Posterior vena cava (tissue), 2 donors: ENCODE results near the gene NOC4L. TPM values are rescaled to one million over a fixed set of nuclear protein-coding genes. Genes with fewer than 3 reads are reported as not detected.
"Not testable (repeated sequence)": the region's sequence is repeated elsewhere in the genome, so short reads cannot be mapped to it uniquely, and the experiment has no call there.

Experiments used
- DNase-seq: peaks from one replicate; pipeline ENCODE4 v3.0.0-alpha.2; 2020; ENCODE audit warnings: low spot score
- intact Hi-C, 2 donors: fragments of 100-400 bp; cut with DNase I; formaldehyde crosslinking; loops; one replicate each; pipeline versions ENCODE4 v1.14.1 to v1.14.2; 2022 to 2023
- long read RNA-seq, 2 donors: library from polyadenylated mRNA; unstranded; transcript quantifications; one replicate each; pipeline ENCODE4 v2.0.0, GENCODE V29; 2020 to 2021
- total RNA-seq, 2 donors: library from RNA; stranded (reverse); fragmentation: NEBNext Ultra II Directional; extraction: Animal tissue kit (Norgen Biotek cat#: 25700); gene quantifications; one replicate each; pipeline ENCODE4 v1.2.1, GENCODE V29; 2021
- donor health status: DM: yes; HTN: yes; CAD: no.
- donor health status: DM: yes; HTN: yes; CAD: no.

NOC4L gene
- total RNA-seq, result 10 to 100 TPM; 11.2 to 13.6 TPM
- long read RNA-seq, donor 1, transcript NOC4L-201 (15 exons, 1,632 nt), result major isoform, 9 of 16 reads
- long read RNA-seq, donor 1, partial matches to known transcripts, result 4 of 16 reads
- long read RNA-seq, donor 1, other reads (novel, unspliced or antisense), result 3 of 16 reads
- long read RNA-seq, donor 2, transcript NOC4L-201 (15 exons, 1,632 nt), result major isoform, 89 of 118 reads
- long read RNA-seq, donor 2, partial matches to known transcripts, result 4 of 118 reads
- long read RNA-seq, donor 2, other reads (novel, unspliced or antisense), result 25 of 118 reads

- DNase-seq, result peak; percentile 99
- intact Hi-C loops, result no loop called here
Measured at GRCh38 chr12:132144115-132144809, at the start of gene NOC4L, which contains the start of gene DDX51. Gene NOC4L (plus strand): TSS chr12:132144457. CDS start chr12:132144489, 32 bp downstream. Gene DDX51 (minus strand): TSS chr12:132144319. CDS start chr12:132144296, 23 bp downstream.

DNA sequence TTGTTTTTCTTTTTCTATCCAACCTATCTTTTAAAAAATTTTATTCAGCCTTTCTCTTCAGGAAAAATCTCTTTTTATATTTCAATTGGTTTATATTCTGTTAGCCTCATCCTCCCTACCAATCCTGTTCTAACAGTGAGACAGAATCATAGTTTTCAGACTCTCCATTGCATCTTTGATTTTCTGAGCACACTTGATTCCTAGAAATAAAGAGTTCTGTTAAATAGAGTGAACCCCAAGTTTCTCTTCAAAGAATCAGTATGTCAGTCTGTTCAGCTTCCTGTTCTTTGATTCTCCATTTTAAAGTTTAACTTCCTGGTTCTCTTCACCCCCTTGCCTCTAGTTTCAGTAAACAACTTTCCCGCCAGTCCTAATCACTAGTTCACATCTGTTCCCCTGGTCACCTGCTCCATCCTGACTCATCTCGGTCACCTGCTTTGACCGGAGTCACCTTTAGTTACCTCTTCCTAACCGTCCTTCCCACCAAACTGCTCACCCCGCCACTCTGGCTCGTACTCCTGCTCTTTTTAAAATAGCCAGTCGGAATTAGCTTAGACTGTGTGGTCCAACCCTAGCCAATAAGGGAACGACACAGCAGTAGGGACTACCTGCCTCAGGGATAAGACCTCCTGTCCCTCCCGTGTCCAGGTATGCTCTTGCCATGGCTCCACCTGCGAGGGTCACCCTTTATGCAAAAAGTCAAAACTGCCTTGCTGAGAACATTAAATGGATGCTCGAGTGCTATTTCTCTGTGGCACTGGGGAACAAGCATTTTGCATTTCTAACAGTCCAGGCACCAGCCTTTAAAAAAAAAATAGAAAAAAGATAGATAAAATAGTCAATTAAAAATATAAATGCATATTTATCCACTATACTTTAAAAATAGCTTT, 48.5 kb upstream of the NOC4L start:
- intact Hi-C loops, result no loop called here
- no peak for DNase-seq

DNA sequence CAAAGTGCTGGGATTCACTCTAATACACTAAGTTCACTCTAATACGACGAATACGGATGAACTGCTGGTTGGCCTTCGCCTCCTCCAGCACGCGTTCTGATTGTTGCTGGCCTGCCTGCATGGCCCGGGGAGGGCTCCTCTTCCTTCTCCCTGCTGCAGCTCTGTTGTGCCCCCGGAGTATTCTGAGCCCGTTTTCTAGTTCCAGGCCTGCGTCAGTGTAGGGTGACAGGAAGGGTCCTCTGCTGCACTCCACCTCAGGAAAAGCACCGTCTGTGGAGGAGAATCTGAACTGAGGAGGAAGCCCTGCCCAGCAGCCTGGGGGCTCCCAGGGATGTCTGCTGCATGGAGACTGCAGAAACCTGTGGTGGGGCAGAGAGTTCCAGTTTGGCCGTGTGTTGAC, 44.5 kb upstream of the NOC4L start:
- intact Hi-C loops, result no loop called here
- DNase-seq, result no peak

DNA sequence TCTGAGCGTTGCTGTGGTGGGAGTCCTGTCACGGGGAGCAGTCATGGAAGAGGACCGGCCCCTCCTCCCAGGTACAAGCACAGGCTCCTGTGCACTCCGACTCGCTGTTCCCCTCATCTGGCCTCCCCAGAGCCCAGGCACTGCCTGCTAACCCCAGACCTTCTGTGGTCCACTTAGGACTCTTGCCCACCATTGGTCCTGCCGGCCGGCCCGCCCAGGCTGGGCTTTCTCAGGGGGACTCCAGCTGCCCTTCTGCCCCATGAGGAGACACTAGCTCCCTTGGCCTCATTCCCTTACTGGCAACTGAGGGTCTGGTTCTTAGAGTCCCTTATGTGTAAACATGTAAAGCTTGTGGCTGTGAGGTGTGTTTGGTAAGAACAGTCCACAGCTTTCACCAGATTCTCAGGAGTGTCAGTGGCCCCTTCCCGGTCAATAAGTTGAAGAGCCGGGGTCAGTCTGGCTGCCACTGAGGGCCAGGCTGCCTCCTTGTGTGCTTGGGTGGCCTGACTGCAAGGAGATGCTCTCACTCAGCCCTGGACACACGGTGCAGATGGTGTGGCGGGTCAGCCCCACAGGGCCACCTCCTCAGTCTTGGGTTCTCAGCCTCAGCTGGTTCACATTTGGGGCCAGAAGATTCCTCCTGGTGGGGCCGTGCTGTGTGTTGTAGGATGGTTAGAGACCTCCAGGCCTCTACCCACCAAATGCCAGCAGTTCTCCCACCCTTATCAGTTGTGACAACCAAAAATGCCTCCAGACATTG, 43.8 kb upstream of the NOC4L start:
- DNase-seq, result no peak
- intact Hi-C loops, result no loop called here

DNA sequence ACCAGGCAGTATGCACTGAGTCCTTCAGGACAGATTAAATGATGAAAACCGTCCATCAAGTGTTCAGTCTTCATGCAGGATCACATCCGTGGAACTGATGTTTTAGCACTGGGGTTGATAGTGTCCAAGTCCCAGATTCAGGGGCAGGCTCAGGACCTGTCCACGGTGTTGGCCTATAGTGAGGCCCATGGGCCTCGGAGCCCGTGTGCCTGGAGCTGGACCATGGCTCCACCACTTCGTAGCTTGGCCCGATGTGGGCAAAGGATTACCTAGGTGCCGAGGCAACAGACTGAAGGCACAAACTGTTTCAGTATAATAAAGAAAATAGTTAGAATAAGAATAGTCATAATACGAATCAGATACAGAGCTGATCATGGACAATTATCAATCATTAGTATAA, 42.0 kb upstream of the NOC4L start:
- intact Hi-C loops, result no loop called here
- no peak for DNase-seq

DNA sequence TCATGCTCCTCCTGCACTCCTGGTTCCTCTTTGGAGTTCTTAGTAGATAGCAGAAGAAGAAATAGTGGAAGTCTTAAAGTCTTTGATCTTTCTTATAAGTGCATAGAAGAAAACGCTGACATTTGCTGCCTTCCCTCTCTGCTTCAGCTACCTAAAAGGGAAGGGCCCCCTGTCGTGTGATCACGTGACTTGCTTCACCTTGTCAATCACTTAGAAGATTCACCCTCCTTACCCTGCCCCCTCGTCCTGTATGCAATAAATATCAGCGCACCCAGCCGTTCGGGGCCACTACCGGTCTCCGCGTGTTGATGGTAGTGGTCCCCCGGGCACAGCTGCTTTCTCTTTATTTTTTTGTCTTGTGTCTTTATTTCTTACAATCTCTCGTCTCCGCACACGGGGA, 41.2 kb upstream of the NOC4L start:
- intact Hi-C loops, DNase-seq: not testable (repeated sequence)

DNA sequence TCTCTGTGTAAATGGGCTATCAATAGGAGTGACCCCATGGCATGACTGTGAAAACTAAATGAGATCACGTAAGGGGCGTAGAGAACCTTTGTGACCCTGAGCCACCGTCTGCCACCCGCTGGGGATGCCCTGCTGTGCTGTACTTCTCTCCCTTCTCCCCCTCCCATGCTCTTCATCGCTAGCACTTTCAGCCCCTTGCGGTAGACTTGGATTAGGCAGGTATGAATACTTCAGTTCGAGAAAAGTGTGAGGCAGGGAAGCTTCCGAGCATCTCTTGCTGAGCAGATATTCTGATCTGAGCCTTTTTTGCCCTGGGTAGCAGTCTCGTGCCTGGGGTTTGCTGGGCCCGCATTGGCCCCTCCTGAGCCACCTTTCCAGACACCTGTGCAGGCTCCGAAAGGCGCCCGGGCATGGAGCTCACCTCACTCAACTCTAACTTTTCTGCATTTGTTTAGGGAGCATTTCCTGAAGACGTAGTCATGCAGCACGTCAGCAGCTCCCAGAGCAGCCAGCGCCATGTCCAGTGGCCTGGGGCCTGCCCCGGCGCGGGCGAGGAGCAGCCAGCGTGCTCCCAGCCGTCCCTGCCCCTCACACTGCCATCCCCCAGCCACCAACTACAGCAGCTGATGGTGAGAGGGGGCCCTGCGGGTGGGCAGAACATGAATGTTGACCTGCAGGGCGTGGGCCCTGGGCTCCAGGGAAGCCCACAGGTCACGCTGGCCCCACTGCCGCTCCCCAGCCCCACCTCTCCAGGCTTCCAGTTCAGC, 40.5 kb upstream of the NOC4L start:
- no peak for DNase-seq
- intact Hi-C loops, result no loop called here

DNA sequence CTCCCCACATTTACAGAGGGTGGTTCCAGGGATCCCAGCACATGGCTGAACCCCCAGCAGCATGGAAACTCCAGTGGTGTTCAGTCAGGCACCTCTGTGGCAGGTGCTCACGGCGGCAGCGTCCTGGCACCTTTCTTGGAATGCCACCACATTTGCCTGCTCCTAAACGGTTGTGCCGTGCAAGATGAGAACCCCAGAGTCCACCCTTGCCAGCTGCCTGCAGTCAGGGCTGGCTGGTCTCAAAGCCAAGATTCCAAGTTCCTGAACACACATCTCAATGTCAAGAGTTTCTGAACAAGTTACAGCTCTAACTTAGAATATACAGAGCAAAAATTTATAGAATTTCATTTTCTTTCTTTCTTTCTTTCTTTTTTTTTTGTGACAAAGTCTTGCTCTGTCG, 38.8 kb upstream of the NOC4L start:
- intact Hi-C loops, result no loop called here
- no peak for DNase-seq

GRCh38 chr12:132106921-132107320, 37.3 kb upstream of the NOC4L start:
- intact Hi-C loops, result no loop called here

GRCh38 chr12:132108211-132108832, 35.9 kb upstream of the NOC4L start:
- intact Hi-C loops, result no loop called here
- DNase-seq, result no peak

More at GRCh38 chr12:132106921-132107320, 37.3 kb upstream of the NOC4L start:
- no peak for DNase-seq

- intact Hi-C loops, result no loop called here
- no peak for DNase-seq
Measured at GRCh38 chr12:132109741-132110140, 34.5 kb upstream of the NOC4L start.

DNA sequence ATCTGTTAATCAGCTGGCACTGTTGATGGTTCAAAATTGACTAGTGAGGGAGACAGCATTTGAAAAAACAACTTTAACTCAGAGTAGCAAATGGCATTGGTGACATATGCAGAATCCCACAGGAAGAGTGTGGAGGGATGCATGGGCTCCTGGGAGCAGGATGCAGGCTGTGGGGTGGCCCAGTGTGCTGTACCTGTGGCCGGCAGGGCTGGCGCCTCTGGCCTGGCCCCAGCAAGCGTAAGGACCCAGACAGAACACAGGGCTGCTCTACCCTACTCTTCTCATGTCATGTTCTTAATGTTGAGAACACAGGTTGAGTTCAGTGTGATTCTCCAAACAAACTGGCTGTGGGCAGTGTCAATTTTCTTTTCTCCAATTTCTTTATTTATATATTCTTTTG, 33.6 kb upstream of the NOC4L start:
- intact Hi-C loops, result no loop called here

GRCh38 chr12:132111654-132112304, 32.5 kb upstream of the NOC4L start:
- intact Hi-C loops, result no loop called here
- no peak for DNase-seq

More for the DNA sequence above, 33.6 kb upstream of the NOC4L start:
- DNase-seq, result no peak

DNA sequence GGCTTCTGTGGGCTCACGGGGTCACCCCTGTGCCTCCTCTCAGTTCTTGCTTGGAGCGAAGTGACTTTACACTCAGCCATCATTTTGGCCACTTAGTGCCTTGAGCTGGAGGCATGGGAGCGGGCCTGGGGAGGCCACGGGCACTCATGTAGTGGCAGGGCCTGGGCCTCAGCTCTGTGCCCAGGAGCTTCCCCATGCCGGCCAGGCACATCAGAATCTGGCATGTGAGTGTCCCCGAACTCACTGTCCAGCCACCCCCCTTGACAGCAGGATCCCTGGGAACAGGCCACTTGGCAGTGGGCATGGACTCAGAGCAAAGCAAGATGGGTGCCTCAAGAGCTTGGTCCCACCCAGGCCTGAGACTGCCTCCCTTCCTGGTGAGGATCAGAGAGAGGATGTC, 29.6 kb upstream of the NOC4L start:
- DNase-seq, result peak; percentile 54
- intact Hi-C loops, result no loop called here

DNA sequence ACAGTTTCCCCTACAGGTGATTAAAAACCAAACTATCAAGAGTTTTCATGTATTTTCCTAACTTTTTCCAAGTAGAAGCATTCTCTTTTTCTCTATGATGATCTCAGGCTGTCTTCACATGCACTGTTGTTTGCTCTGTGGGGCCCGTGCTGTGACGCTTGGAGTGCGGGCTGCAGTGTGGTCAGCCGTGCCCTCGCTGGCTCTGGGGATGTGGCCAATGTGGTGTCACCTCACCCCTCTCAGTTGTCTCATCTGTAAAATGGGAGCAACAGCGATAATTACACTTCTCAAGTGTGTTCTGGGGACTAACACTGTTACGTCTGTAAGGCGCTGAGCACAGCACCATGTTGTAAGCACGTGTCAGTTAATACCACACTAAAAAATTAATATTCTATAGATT, 28.8 kb upstream of the NOC4L start:
- peak; percentile 66 for DNase-seq
- intact Hi-C loops, result no loop called here

- peak; percentile 73 for DNase-seq
- intact Hi-C loops, result no loop called here
Measured at GRCh38 chr12:132116709-132117557, 27.3 kb upstream of the NOC4L start.

DNA sequence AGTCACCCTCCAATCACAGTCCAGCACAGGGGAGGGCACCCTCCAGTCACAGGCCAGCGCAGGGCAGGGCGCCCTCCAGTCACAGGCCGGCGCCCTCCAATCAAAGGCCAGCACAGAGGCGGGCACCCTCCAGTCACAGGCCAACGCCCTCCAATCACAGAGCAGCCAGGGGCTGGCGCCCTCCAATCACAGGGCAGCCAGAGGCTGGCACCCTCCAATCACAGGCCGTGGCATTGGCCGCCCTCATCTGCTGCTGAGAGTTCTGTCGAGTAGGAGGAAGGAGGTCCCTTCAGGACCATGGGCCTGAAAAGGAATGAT, 26.7 kb upstream of the NOC4L start:
- intact Hi-C loops, result no loop called here
- DNase-seq, result no peak
